Mucosa of stomach (tissue), 1 donor: ENCODE data around the gene ODC1.

ENCODE experiments used
- H3K27me3 ChIP-seq: one replicate; pipeline ENCODE4 v1.7.0; 2013; ENCODE audit warnings: mild to moderate bottlenecking, low read length; ENCODE audit not compliant: control insufficient read depth, insufficient read depth
- H3K36me3 ChIP-seq: one replicate; pipeline ENCODE4 v1.7.0; 2013; ENCODE audit warnings: low read length; ENCODE audit not compliant: control insufficient read depth, insufficient read depth
- H3K4me1 ChIP-seq: one replicate; pipeline ENCODE4 v1.7.0; 2013; ENCODE audit warnings: mild to moderate bottlenecking, low read length; ENCODE audit not compliant: control insufficient read depth, insufficient read depth
- H3K4me3 ChIP-seq: one replicate; pipeline ENCODE4 v1.7.0; 2013; ENCODE audit warnings: low read length
- H3K9ac ChIP-seq: one replicate; pipeline ENCODE4 v1.7.0; 2013; ENCODE audit warnings: mild to moderate bottlenecking, low read length, moderate library complexity
- H3K9me3 ChIP-seq: one replicate; pipeline ENCODE4 v1.7.0; 2013; ENCODE audit warnings: mild to moderate bottlenecking, low read length, moderate library complexity; ENCODE audit not compliant: control insufficient read depth
- donor health status: Pancreatic carcinoma.

ODC1 gene

DNA sequence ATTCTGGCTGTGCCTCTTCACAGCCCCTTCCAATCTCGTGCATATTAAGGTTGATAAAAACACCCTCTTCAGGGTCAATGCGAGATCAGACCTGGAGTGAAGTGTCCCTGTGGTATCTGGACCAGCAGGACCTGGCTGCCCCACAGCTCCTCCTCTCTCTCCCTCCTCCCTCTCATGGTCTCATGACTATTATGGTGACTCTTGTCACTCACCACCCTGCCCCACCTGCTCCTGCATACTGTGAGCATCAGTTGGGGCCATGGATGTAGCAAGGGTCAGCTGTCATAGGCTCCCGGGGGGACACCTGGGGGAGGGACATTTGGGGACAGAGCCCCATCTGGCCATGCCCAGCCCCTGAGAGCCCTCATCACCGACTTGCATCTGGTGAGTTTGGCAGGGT, 50.2 kb downstream of the ODC1 start:
- peaks cover 66% of the 10 kb centered on the region for H3K4me1 ChIP-seq

DNA sequence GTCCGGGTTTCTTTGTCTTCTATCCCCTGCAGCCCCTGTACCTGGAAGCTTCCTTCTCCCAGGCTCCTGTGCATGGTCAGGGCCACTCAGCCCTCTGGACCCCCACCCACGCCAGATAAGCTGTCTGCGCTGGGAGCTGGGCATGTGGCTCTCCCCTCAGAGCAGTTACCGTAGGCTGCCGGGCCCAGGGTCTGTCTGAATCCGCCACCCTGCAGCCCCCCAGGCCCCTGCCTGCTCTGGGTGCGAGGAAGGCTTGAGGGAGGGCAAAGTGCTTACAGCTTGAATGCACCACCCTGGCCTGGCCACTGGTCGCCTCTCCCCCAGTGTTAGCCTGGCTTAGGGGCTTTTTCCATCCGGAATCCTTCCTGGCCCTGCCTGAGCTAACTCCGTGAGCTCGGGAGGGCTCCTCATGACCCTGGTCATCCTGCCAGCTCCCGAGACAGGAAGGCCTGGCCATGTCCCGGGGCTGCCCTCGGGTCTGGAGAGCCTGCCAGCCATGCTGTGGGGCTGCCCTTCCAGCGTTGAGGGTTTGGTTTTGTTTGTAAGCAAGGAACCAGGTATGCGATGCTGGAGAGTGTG, 50.7 kb downstream of the ODC1 start:
- peaks cover 66% of the 10 kb centered on the region for H3K4me1 ChIP-seq
- H3K27me3 ChIP-seq = no peaks in the 10 kb centered on the region
- no peaks in the 10 kb centered on the region for H3K9me3 ChIP-seq
- H3K4me3 ChIP-seq = no peak overlapping the region
- no peak overlapping the region for H3K9ac ChIP-seq
- H3K36me3 ChIP-seq = no peaks in the 10 kb centered on the region

More for the DNA sequence above, 50.2 kb downstream of the ODC1 start:
- Histone ChIP-seq H3K27me3 (no peaks in the 10 kb centered on the region), H3K9me3 (no peaks in the 10 kb centered on the region), H3K9ac (no peak overlapping the region), H3K36me3 (no peaks in the 10 kb centered on the region), H3K4me3 (no peak overlapping the region)

GRCh38 chr2:10396464-10396863, 51.7 kb downstream of the ODC1 start:
- H3K9me3 ChIP-seq = no peaks in the 10 kb centered on the region
- H3K36me3 ChIP-seq = no peaks in the 10 kb centered on the region
- H3K4me1 ChIP-seq = peaks cover 64% of the 10 kb centered on the region
- no peak overlapping the region for H3K9ac ChIP-seq
- no peak overlapping the region for H3K4me3 ChIP-seq
- H3K27me3 ChIP-seq = no peaks in the 10 kb centered on the region

DNA sequence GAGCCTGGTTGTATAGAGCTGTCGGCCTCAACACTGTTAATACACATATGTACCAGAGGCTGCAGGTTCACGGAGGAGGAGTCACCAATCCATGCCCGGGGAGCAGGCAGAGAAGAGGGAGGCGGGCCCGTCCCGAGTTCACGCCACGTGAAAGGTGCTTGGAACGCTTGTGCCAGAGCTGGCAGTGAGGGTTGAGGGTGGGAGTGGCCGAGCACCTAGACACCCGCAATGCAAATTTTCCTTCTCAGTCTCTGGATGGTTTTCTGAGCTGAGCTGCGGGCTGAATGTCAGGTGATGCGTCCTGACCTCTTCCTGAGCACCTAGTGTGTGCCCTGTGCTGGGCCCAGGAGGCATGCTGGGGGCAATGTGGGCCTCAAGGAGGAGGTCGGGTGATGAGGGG, 52.2 kb downstream of the ODC1 start:
- H3K9ac ChIP-seq = no peak overlapping the region
- no peaks in the 10 kb centered on the region for H3K36me3 ChIP-seq
- H3K9me3 ChIP-seq = no peaks in the 10 kb centered on the region
- no peaks in the 10 kb centered on the region for H3K27me3 ChIP-seq
- H3K4me3 ChIP-seq = no peak overlapping the region
- H3K4me1 ChIP-seq = peaks cover 64% of the 10 kb centered on the region

DNA sequence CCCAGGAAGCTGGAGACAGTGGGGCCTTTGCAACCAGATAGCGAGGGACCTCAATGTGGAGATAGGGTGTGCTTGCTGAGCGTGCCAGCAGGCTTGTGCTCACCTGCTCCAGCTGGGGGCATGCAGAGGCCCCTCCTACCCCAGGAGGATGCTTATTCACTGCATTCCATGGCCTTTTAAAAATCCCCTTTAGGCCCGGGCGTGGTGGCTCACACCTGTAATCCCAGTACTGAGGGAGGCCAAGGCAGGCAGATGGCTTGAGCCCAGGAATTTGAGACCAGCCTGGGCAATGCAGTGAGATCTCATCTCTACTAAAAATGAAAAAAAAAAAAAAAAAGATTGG, 54.5 kb downstream of the ODC1 start:
- Histone ChIP-seq H3K4me3 (no peak overlapping the region), H3K9me3 (no peaks in the 10 kb centered on the region), H3K36me3 (no peaks in the 10 kb centered on the region), H3K9ac (no peak overlapping the region), H3K27me3 (no peaks in the 10 kb centered on the region), H3K4me1 (peaks cover 71% of the 10 kb centered on the region)

- H3K9ac ChIP-seq = no peak overlapping the region
- no peaks in the 10 kb centered on the region for H3K27me3 ChIP-seq
- H3K4me3 ChIP-seq = no peak overlapping the region
- no peaks in the 10 kb centered on the region for H3K9me3 ChIP-seq
- peaks cover 69% of the 10 kb centered on the region for H3K4me1 ChIP-seq
- no peaks in the 10 kb centered on the region for H3K36me3 ChIP-seq
These were observed 55.0 kb downstream of the ODC1 start for GRCh38 chr2:10392951-10393639.

DNA sequence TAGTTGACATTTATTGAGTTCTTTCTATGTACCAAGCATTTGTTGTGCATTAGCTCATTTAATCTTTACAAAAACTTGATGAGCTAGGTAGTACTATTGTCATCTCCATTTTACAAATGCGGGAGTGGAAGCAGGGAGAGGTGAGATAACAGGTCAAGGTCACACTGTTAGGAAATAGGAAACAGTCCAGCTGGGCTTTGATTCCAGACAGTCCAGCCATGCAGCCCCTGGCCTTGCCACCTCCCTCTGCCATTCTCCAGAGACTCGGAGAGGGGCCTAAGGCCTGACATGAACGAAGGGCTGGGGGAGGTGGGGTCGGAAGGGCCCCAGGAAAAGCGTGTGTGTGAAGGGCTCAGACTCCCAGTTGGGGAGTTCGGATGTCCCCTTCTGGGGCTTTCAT, 55.6 kb downstream of the ODC1 start:
- no peak overlapping the region for H3K9ac ChIP-seq
- H3K4me1 ChIP-seq = peaks cover 69% of the 10 kb centered on the region
- H3K36me3 ChIP-seq = no peaks in the 10 kb centered on the region
- H3K9me3 ChIP-seq = no peaks in the 10 kb centered on the region
- H3K27me3 ChIP-seq = no peaks in the 10 kb centered on the region
- no peak overlapping the region for H3K4me3 ChIP-seq

DNA sequence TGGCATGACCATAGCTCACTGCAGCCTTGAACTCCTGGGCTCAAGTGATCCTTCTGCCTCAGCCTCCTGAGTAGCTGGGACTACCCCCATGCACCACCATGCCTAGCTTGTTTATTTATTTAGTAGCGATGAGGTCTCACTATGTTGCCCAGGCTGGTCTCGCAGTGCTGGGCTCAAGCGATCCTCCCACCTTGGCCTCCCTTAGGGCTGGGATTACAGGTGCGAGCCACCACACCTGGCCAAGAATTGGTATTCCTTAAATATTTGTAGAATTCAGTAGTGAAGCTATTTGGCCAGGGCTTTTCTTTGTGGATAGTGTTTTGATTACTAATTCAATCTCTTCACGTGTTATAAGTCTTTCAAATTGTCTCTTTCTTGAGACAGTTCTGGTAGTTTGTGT, 56.0 kb downstream of the ODC1 start:
- H3K36me3 ChIP-seq = no peaks in the 10 kb centered on the region

DNA sequence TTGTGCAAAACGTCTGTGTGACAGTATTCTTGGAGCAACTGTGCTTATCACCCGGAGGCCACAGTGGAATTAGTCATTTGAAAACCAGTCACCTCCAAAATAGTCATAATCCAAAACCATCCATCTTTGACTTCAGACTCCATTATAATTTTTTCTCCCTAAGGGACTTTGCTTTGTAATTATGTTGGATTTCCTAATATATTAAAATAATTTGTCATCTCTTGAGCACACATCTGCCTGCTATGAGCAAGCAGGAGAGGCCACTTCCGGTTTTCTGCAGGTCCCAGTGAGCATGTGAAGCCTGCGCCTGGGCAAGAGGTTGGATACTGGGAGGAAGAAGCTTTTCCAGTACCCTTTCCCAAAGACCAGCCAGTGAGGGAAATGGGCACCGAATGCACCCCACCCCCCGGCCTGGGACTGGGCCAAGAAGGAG, 57.7 kb downstream of the ODC1 start:
- H3K27me3 ChIP-seq = no peaks in the 10 kb centered on the region
- H3K36me3 ChIP-seq = no peaks in the 10 kb centered on the region
- H3K4me3 ChIP-seq = no peak overlapping the region
- H3K9me3 ChIP-seq = no peaks in the 10 kb centered on the region
- no peak overlapping the region for H3K9ac ChIP-seq
- H3K4me1 ChIP-seq = peaks cover 83% of the 10 kb centered on the region

More for the DNA sequence above, 56.0 kb downstream of the ODC1 start:
- H3K9ac ChIP-seq = no peak overlapping the region
- H3K4me1 ChIP-seq = peaks cover 72% of the 10 kb centered on the region
- no peaks in the 10 kb centered on the region for H3K27me3 ChIP-seq
- no peaks in the 10 kb centered on the region for H3K9me3 ChIP-seq
- H3K4me3 ChIP-seq = no peak overlapping the region
